Measurements from ENCODE around the gene KIF23. TPM values are rescaled to one million over a fixed set of nuclear protein-coding genes. Genes with fewer than 3 reads are reported as not detected.

KIF23 gene
- total RNA-seq, 4 donors from 2014 or later, result 2.6 to 39.3 (median 4.3) TPM

DNA sequence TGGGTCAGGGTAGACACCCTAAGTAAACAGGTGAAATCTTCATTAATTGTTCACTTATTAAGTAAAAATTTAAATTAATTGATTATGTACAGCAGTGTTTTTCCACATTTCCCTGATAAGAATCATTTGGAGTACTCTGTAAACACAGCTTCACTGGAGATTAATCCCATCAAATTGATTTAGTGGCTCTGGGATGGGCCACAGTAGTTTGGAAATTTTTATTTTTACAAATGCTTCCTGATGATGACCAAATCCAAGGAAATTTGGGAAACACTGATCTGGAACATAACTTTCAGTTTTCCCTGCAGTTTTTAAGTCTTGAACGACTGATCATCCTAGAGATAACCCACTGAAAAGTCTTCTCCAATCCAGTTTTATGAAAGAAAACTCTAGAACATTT, 19.7 kb downstream of the KIF23 start:
- peak overlapping the region; percentile 59 to 62 for H3K27ac ChIP-seq
- no peaks in the 10 kb centered on the region for H3K36me3 ChIP-seq
- intact Hi-C loops (cut with DNase I; ENCODE audit: low total_unique reads), result no loop called here
- H3K4me3 ChIP-seq, result no peak overlapping the region
- TF ChIP-seq, protein P1, sequence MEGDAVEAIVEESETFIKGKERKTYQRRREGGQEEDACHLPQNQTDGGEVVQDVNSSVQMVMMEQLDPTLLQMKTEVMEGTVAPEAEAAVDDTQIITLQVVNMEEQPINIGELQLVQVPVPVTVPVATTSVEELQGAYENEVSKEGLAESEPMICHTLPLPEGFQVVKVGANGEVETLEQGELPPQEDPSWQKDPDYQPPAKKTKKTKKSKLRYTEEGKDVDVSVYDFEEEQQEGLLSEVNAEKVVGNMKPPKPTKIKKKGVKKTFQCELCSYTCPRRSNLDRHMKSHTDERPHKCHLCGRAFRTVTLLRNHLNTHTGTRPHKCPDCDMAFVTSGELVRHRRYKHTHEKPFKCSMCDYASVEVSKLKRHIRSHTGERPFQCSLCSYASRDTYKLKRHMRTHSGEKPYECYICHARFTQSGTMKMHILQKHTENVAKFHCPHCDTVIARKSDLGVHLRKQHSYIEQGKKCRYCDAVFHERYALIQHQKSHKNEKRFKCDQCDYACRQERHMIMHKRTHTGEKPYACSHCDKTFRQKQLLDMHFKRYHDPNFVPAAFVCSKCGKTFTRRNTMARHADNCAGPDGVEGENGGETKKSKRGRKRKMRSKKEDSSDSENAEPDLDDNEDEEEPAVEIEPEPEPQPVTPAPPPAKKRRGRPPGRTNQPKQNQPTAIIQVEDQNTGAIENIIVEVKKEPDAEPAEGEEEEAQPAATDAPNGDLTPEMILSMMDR (IDR thresholded peaks at IDR 0.05), result no peak
- no peak for TF ChIP-seq POLR2A (IDR thresholded peaks at IDR 0.05)
- DNase-seq, result no peak
- H3K27me3 ChIP-seq, result no peaks in the 10 kb centered on the region
- no peaks in the 10 kb centered on the region for H3K4me1 ChIP-seq
- H3K9me3 ChIP-seq, result no peaks in the 10 kb centered on the region

GRCh38 chr15:69434238-69434637, 20.1 kb downstream of the KIF23 start:
- no peak for DNase-seq
- Histone ChIP-seq H3K27ac (peak overlapping the region; percentile 59 to 62), H3K27me3 (no peaks in the 10 kb centered on the region), H3K4me3 (no peak overlapping the region), H3K9me3 (no peaks in the 10 kb centered on the region), H3K36me3 (no peaks in the 10 kb centered on the region), H3K4me1 (no peaks in the 10 kb centered on the region)
- TF ChIP-seq POLR2A (IDR thresholded peaks at IDR 0.05), result no peak
- TF ChIP-seq, protein P1 (IDR thresholded peaks at IDR 0.05), result no peak
- intact Hi-C loops (cut with DNase I; ENCODE audit: low total_unique reads), result no loop called here

- intact Hi-C loops (cut with DNase I; ENCODE audit: low total_unique reads), result no loop called here
- H3K27me3 ChIP-seq, result no peaks in the 10 kb centered on the region
- peak in 1 of 2 donors; percentile 29 for DNase-seq
Measured at GRCh38 chr15:69434679-69435078, 20.5 kb downstream of the KIF23 start.

GRCh38 chr15:69435985-69436384, 21.8 kb downstream of the KIF23 start:
- H3K9me3 ChIP-seq, result no peaks in the 10 kb centered on the region
- H3K27ac ChIP-seq, result no peak overlapping the region
- TF ChIP-seq, protein P1 (IDR thresholded peaks at IDR 0.05), result no peak
- TF ChIP-seq POLR2A (IDR thresholded peaks at IDR 0.05), result no peak
- no peak overlapping the region for H3K4me3 ChIP-seq
- DNase-seq, result no peak
- no peaks in the 10 kb centered on the region for H3K36me3 ChIP-seq
- intact Hi-C loops (cut with DNase I; ENCODE audit: low total_unique reads), result no loop called here
- H3K4me1 ChIP-seq, result no peaks in the 10 kb centered on the region
- H3K27me3 ChIP-seq, result no peaks in the 10 kb centered on the region

More at GRCh38 chr15:69434679-69435078, 20.5 kb downstream of the KIF23 start:
- H3K9me3 ChIP-seq, result no peaks in the 10 kb centered on the region
- H3K4me1 ChIP-seq, result no peaks in the 10 kb centered on the region
- H3K36me3 ChIP-seq, result no peaks in the 10 kb centered on the region
- no peak overlapping the region for H3K4me3 ChIP-seq
- H3K27ac ChIP-seq, result peak overlapping the region; percentile 59 to 62
- TF ChIP-seq, protein P1 (IDR thresholded peaks at IDR 0.05), result no peak
- no peak for TF ChIP-seq POLR2A (IDR thresholded peaks at IDR 0.05)

GRCh38 chr15:69436951-69437350, 22.8 kb downstream of the KIF23 start:
- Histone ChIP-seq H3K9me3 (no peaks in the 10 kb centered on the region), H3K27ac (no peak overlapping the region), H3K36me3 (no peaks in the 10 kb centered on the region), H3K27me3 (no peaks in the 10 kb centered on the region), H3K4me3 (no peak overlapping the region), H3K4me1 (no peaks in the 10 kb centered on the region)
- intact Hi-C loops (cut with DNase I; ENCODE audit: low total_unique reads), result no loop called here
- DNase-seq, result no peak
- TF ChIP-seq, protein P1 (IDR thresholded peaks at IDR 0.05), result no peak
- no peak for TF ChIP-seq POLR2A (IDR thresholded peaks at IDR 0.05)

Measured in uterus (tissue), 4 donors.